Body of pancreas (tissue), 4 donors: ENCODE results near the gene CLK4. TPM values are rescaled to one million over a fixed set of nuclear protein-coding genes. Genes with fewer than 3 reads are reported as not detected.

Experiments used
- ATAC-seq: fragments of 150-250 bp; one replicate; pipeline ENCODE4 v1.9.1; 2016
- DNase-seq, 4 donors: peaks; one replicate each; pipeline ENCODE4 v3.0.0-alpha.2; 2019
- H3K27ac ChIP-seq, 4 donors: fragments of 200-600 bp; sonication (generic); 1 replicate in 3 of 4; 2 replicates in 1 of 4; pipeline versions ENCODE4 v1.5.1 to v1.6.1; 2016 to 2019; ENCODE audit warnings: mild to moderate bottlenecking in 1 of 4, mixed read lengths in 1 of 4, moderate library complexity in 1 of 4
- H3K27me3 ChIP-seq, 2 donors: fragments of 200-600 bp; sonication (generic); one replicate each; pipeline ENCODE4 v1.6.0; 2016; ENCODE audit warnings: mild to moderate bottlenecking in 1 of 2
- H3K36me3 ChIP-seq, 2 donors: fragments of 200-600 bp; sonication (generic); replicated peaks in 1 of 2; 2 replicates each; pipeline ENCODE4 v1.5.1; 2016; ENCODE audit warnings: low read depth in 2 of 2; ENCODE audit not compliant: insufficient read depth in 1 of 2
- H3K4me1 ChIP-seq: fragments of 200-600 bp; sonication (generic); one replicate; pipeline ENCODE4 v1.6.0; 2016
- H3K4me3 ChIP-seq, 2 donors: fragments of 200-600 bp; sonication (generic); 1 replicate in 1 of 2; 2 replicates in 1 of 2; pipeline ENCODE4 v1.5.1; 2016 to 2019
- H3K9me3 ChIP-seq, 3 donors: fragments of 200-600 bp; sonication (generic); 1 replicate in 2 of 3; 2 replicates in 1 of 3; pipeline ENCODE4 v1.5.1; 2016
- POLR2A ChIP-seq, 3 donors: fragments of 450-650 bp; IDR thresholded peaks; one replicate each; pipeline ENCODE4 v1.6.1; 2016; ENCODE audit warnings: antibody characterized with exemption in 3 of 3, mild to moderate bottlenecking in 2 of 3
- WGBS, 2 donors: methylation state at CpG; one replicate each; pipeline ENCODE4 v1.1.5; 2017; 5-methylcytosine and 5-hydroxymethylcytosine counted together
- intact Hi-C: fragments of 100-400 bp; cut with DNase I; formaldehyde crosslinking; loops from one replicate; pipeline ENCODE4 v1.15.1; 2023
- total RNA-seq, 2 donors: library from RNA; depleted of rRNA; stranded (reverse); fragments of >200 nt; gene quantifications; one replicate each; pipeline ENCODE4 v1.1.0, GENCODE V29; 2016
- TF ChIP-seq, protein P1 (sequence below), 7 experiments: fragments of 450-650 bp in 4 of 7; fragments of 200-600 bp in 3 of 7; sonication (generic) in 3 of 7; IDR thresholded peaks; one replicate each; pipeline ENCODE4 v1.5.1; 2016 to 2019; ENCODE audit warnings: antibody characterized with exemption in 7 of 7

The CLK4 gene
- total RNA-seq, 2 donors from 2014 or later = 46.5 to 49.0 TPM

DNA sequence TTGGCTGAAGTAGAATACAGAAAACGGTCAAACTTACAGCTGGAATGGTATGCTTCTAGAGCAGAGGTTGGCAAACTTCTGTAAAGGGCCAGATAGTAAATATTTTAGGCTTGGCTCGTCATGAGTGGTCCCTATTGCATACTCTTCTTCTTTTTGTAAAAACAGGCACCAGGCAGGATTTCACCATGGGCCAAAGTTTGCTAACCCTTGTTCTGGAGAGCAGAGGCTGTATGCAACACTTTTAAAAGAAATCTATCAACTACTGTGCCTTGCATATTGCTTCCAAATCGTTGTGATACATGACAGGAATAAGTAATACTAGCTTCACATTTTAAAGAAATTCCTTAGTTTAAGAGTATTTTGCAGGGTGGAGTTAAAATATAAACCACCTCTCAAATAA is 21.1 kb downstream of the CLK4 start:
- no peak for DNase-seq
- no peak for ATAC-seq
- TF ChIP-seq, protein P1, sequence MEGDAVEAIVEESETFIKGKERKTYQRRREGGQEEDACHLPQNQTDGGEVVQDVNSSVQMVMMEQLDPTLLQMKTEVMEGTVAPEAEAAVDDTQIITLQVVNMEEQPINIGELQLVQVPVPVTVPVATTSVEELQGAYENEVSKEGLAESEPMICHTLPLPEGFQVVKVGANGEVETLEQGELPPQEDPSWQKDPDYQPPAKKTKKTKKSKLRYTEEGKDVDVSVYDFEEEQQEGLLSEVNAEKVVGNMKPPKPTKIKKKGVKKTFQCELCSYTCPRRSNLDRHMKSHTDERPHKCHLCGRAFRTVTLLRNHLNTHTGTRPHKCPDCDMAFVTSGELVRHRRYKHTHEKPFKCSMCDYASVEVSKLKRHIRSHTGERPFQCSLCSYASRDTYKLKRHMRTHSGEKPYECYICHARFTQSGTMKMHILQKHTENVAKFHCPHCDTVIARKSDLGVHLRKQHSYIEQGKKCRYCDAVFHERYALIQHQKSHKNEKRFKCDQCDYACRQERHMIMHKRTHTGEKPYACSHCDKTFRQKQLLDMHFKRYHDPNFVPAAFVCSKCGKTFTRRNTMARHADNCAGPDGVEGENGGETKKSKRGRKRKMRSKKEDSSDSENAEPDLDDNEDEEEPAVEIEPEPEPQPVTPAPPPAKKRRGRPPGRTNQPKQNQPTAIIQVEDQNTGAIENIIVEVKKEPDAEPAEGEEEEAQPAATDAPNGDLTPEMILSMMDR (IDR thresholded peaks at IDR 0.05) = no peak
- no peak for TF ChIP-seq POLR2A (IDR thresholded peaks at IDR 0.05)
- Histone ChIP-seq H3K4me3 (no peak overlapping the region), H3K36me3 (peaks cover 18 to 42% of the 10 kb centered on the region in 2 donors), H3K4me1 (no peaks in the 10 kb centered on the region), H3K9me3 (no peaks in the 10 kb centered on the region), H3K27ac (no peak overlapping the region), H3K27me3 (no peaks in the 10 kb centered on the region)
- WGBS, 2 donors = 85 to 88% methylated on average over 3 of the region's 3 CpGs
- intact Hi-C loops = no loop called here

DNA sequence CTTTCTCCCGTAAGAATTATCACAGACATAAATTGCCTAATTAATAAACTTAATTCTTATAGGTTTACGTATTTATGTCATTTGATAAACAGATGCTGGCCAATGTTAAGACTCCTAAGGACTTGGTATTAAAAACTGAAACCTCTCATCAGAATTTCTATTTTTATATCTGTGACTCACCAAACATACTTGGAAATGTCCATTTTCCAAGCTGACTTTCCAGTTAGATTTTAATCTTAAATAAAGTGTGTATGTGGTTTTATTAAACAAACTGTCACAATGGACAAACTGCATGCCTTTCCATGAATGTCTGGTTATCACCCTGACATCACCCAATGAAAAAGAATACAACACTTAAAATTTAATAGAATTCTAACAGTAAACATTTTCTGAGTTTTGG is 24.1 kb downstream of the CLK4 start:
- DNase-seq (no peak), ATAC-seq (no peak)
- Histone ChIP-seq H3K4me3 (no peak overlapping the region), H3K9me3 (no peaks in the 10 kb centered on the region), H3K27me3 (no peaks in the 10 kb centered on the region), H3K27ac (no peak overlapping the region), H3K36me3 (peaks cover 18 to 29% of the 10 kb centered on the region in 2 donors), H3K4me1 (no peaks in the 10 kb centered on the region)
- intact Hi-C loops = no loop called here
- TF ChIP-seq, protein P1 (IDR thresholded peaks at IDR 0.05) = no peak
- 91 to 95% methylated on average over 2 of the region's 2 CpGs for WGBS, 2 donors

DNA sequence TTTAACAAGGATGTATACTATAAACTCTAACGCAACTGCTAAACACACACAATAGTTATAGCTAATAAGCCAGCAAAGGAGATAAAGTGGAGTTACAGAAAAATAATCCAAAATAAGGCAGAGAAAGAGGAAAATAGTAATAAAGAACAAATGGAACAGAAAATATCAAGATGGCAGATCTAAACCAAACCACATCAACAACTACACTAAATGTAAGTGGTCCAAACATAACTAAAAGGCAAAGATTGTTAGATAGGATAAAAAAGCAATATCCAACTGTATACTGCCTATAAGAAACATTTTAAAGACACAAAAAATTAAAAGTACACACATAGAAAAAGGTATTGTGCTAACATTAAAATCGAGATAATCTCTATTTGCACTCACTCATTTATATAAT is 31.1 kb downstream of the CLK4 start:
- Histone ChIP-seq H3K4me1 (no peaks in the 10 kb centered on the region), H3K36me3 (peaks cover 0 to 3% of the 10 kb centered on the region in 2 donors), H3K27ac (no peak overlapping the region), H3K9me3 (peaks cover 0 to 5% (median 0%) of the 10 kb centered on the region in 3 donors), H3K4me3 (no peak overlapping the region), H3K27me3 (no peaks in the 10 kb centered on the region)
- TF ChIP-seq POLR2A (IDR thresholded peaks at IDR 0.05) = no peak
- TF ChIP-seq, protein P1 (IDR thresholded peaks at IDR 0.05) = no peak
- WGBS, 2 donors = 69 to 93% methylated on average over 2 of the region's 2 CpGs
- ATAC-seq (no peak), DNase-seq (no peak)
- intact Hi-C loops = no loop called here

DNA sequence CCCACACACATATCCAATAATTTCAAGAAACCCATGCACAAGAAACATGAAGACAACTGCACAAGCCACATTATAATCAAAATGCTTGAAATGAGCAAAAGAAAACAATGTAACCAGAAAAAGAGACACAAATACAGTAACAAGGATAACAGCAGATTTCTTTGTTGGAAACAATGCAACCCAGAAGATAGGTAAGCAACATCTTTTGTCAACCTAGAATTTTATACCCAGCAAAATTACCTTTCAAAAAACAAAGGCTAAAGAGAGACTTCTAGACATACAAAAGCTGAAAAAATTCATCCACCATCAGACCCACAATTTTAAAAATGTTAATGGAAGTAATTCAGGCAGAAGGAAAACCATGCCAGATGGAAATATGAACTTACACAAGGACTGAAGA is 31.7 kb downstream of the CLK4 start:
- H3K9me3 ChIP-seq = peaks cover 0 to 5% (median 0%) of the 10 kb centered on the region in 3 donors
- peaks cover 6% of the 10 kb centered on the region for H3K4me1 ChIP-seq
- TF ChIP-seq, protein P1 (IDR thresholded peaks at IDR 0.05) = no peak
- no peak for TF ChIP-seq POLR2A (IDR thresholded peaks at IDR 0.05)
- H3K4me3 ChIP-seq = no peak overlapping the region
- no peaks in the 10 kb centered on the region for H3K36me3 ChIP-seq
- DNase-seq (no peak), ATAC-seq (no peak)
- H3K27ac ChIP-seq = no peak overlapping the region
- intact Hi-C loops = no loop called here
- peaks cover 0 to 3% of the 10 kb centered on the region in 2 donors for H3K27me3 ChIP-seq

DNA sequence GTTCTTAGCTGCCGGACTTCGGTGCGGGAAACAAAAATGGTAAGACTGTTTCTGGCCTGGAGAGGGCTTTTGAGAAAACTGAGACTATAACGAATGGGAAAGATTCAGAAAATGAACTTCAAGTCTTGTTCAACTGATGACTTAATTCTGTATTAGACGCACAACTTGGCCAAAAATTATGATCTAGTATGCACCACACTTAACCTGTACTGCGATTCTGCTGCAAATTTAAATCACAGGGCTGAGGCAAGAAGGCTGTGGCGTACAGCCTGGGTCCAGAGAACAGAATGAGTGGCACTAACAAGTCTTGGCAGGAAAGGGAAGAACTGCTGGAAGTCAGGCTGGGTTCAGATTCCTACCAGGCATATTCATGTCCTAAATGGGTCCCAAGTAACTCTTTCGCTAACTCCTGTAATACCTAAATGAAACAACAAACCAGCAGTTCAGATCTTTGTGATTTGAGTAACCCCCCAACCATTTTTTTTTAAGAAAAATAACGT is 35.9 kb downstream of the CLK4 start:
- intact Hi-C loops = no loop called here

More for the DNA sequence above, 35.9 kb downstream of the CLK4 start:
- no peaks in the 10 kb centered on the region for H3K36me3 ChIP-seq
- no peak for TF ChIP-seq POLR2A (IDR thresholded peaks at IDR 0.05)
- TF ChIP-seq, protein P1 (IDR thresholded peaks at IDR 0.05) = no peak
- H3K4me1 ChIP-seq = peaks cover 14% of the 10 kb centered on the region
- 29 to 34% methylated on average over 9 of the region's 9 CpGs for WGBS, 2 donors
- ATAC-seq (no peak), DNase-seq (no peak)
- peaks cover 0 to 5% (median 0%) of the 10 kb centered on the region in 3 donors for H3K9me3 ChIP-seq
- no peak overlapping the region for H3K27ac ChIP-seq
- no peak overlapping the region for H3K4me3 ChIP-seq
- peaks cover 0 to 11% of the 10 kb centered on the region in 2 donors for H3K27me3 ChIP-seq
